C4-2B (cell line): ENCODE measurements around the gene PASK.
A peak's percentile ranks its signal among the peaks of the same experiment; 100 is the strongest.

Experiments used
- H3K27ac ChIP-seq: fragments of 450-650 bp; 2 replicates; pipeline ENCODE4 v1.5.1; 2017
- CTCF ChIP-seq: fragments of 450-650 bp; conservative IDR thresholded peaks from 2 replicates; pipeline ENCODE4 v1.5.1; 2017; ENCODE audit warnings: mild to moderate bottlenecking
- ZFX ChIP-seq: fragments of 450-650 bp; IDR thresholded peaks from 2 replicates; pipeline ENCODE4 v1.6.1; 2017

The PASK gene

GRCh38 chr2:241151934-241152660 lies 2.8 kb upstream of the PASK start:
- TF ChIP-seq ZFX (no peak), CTCF (no peak)
- H3K27ac ChIP-seq = no peak overlapping the region

- no peak for TF ChIP-seq ZFX
- TF ChIP-seq CTCF = no peak
- peak overlapping the region; percentile 92 for H3K27ac ChIP-seq
Observed at GRCh38 chr2:241150660-241151530, 1.6 kb upstream of the PASK start.

- TF ChIP-seq ZFX (no peak), CTCF (no peak)
- peak within 1 kb of the TSS; percentile 92 for H3K27ac ChIP-seq
Observed at GRCh38 chr2:241149925-241150659, 820 bp upstream of the PASK start, which contains the start of gene PPP1R7. Gene PPP1R7, plus strand, starts transcription at chr2:241150467. Its CDS starts 29 bp downstream, at chr2:241150496.

GRCh38 chr2:241149675-241149924 lies 328 bp upstream of the PASK start:
- H3K27ac ChIP-seq = peak overlapping the region; percentile 92
- TF ChIP-seq ZFX = no peak
- TF ChIP-seq CTCF = no peak

GRCh38 chr2:241148239-241148638 lies 1.0 kb downstream of the PASK start:
- H3K27ac ChIP-seq = peak overlapping the region; percentile 92
- no peak for TF ChIP-seq CTCF
- TF ChIP-seq ZFX = no peak

GRCh38 chr2:241147336-241147735 lies 1.9 kb downstream of the PASK start:
- no peak overlapping the region for H3K27ac ChIP-seq
- TF ChIP-seq ZFX (no peak), CTCF (no peak)

- TF ChIP-seq CTCF = no peak
- TF ChIP-seq ZFX = no peak
- H3K27ac ChIP-seq = no peak overlapping the region
Observed at GRCh38 chr2:241146286-241146685, 3.0 kb downstream of the PASK start.
